ENCODE data around the gene C11orf21.
"Not testable (repeated sequence)": the region's sequence is repeated elsewhere in the genome, so short reads cannot be mapped to it uniquely, and the experiment has no call there.

The C11orf21 gene

GRCh38 chr11:2301631-2302305, at the start of gene C11orf21, which contains the start of gene TSPAN32:
Gene C11orf21 (minus strand): TSS chr11:2301918. CDS start chr11:2301808, 110 bp downstream.
Gene TSPAN32 (plus strand): TSS chr11:2302013. CDS start chr11:2302150, 137 bp downstream.
- DNase-seq (ENCODE audit: low read depth in 2 of 2) = peak in 1 of 2 donors; percentile 43

GRCh38 chr11:2348986-2349385, 47.3 kb upstream of the C11orf21 start:
- no peak for DNase-seq (ENCODE audit: low read depth in 2 of 2)

- no peak for DNase-seq (ENCODE audit: low read depth in 2 of 2)
Measured at GRCh38 chr11:2347308-2347830, 45.7 kb upstream of the C11orf21 start.

- no peak for DNase-seq (ENCODE audit: low read depth in 2 of 2)
Measured at GRCh38 chr11:2346586-2347307, 45.0 kb upstream of the C11orf21 start.

GRCh38 chr11:2346014-2346413, 44.3 kb upstream of the C11orf21 start:
- DNase-seq (ENCODE audit: low read depth in 2 of 2) = no peak

GRCh38 chr11:2345050-2345449, 43.3 kb upstream of the C11orf21 start:
- no peak for DNase-seq (ENCODE audit: low read depth in 2 of 2)

GRCh38 chr11:2343502-2343901, 41.8 kb upstream of the C11orf21 start:
- DNase-seq (ENCODE audit: low read depth in 2 of 2) = no peak

- DNase-seq (ENCODE audit: low read depth in 2 of 2) = no peak
Measured at GRCh38 chr11:2342981-2343380, 41.3 kb upstream of the C11orf21 start.

- no peak for DNase-seq (ENCODE audit: low read depth in 2 of 2)
Measured at GRCh38 chr11:2342557-2342956, 40.8 kb upstream of the C11orf21 start.

- not testable (repeated sequence) for DNase-seq (ENCODE audit: low read depth in 2 of 2)
Measured at GRCh38 chr11:2338760-2339159, 37.0 kb upstream of the C11orf21 start.

- DNase-seq (ENCODE audit: low read depth in 2 of 2) = not testable (repeated sequence)
Measured at GRCh38 chr11:2335286-2335685, 33.6 kb upstream of the C11orf21 start.

- not testable (repeated sequence) for DNase-seq (ENCODE audit: low read depth in 2 of 2)
Measured at GRCh38 chr11:2333486-2334205, 31.9 kb upstream of the C11orf21 start.

- DNase-seq (ENCODE audit: low read depth in 2 of 2) = not testable (repeated sequence)
Measured at GRCh38 chr11:2332569-2332968, 30.9 kb upstream of the C11orf21 start.

GRCh38 chr11:2331404-2331803, 29.7 kb upstream of the C11orf21 start:
- no peak for DNase-seq (ENCODE audit: low read depth in 2 of 2)

GRCh38 chr11:2330696-2331095, 29.0 kb upstream of the C11orf21 start:
- no peak for DNase-seq (ENCODE audit: low read depth in 2 of 2)

GRCh38 chr11:2329551-2329950, 27.8 kb upstream of the C11orf21 start:
- DNase-seq (ENCODE audit: low read depth in 2 of 2) = no peak

GRCh38 chr11:2328656-2329354, 27.1 kb upstream of the C11orf21 start:
- no peak for DNase-seq (ENCODE audit: low read depth in 2 of 2)

GRCh38 chr11:2328021-2328420, 26.3 kb upstream of the C11orf21 start:
- DNase-seq (ENCODE audit: low read depth in 2 of 2) = no peak

- DNase-seq (ENCODE audit: low read depth in 2 of 2) = no peak
Measured at GRCh38 chr11:2327032-2327431, 25.3 kb upstream of the C11orf21 start.

GRCh38 chr11:2325719-2326118, 24.0 kb upstream of the C11orf21 start:
- no peak for DNase-seq (ENCODE audit: low read depth in 2 of 2)

GRCh38 chr11:2325123-2325522, 23.4 kb upstream of the C11orf21 start:
- no peak for DNase-seq (ENCODE audit: low read depth in 2 of 2)

GRCh38 chr11:2321311-2321683, 19.6 kb upstream of the C11orf21 start:
- DNase-seq (ENCODE audit: low read depth in 2 of 2) = no peak

All from stimulated activated CD4-positive, alpha-beta T cell treated with anti-CD3 and anti-CD28 coated beads, Interleukin-4, amount 100 ng/mL, for 48 hours (primary cell).